ENCODE measurements around the gene PCDHA1. TPM values are rescaled to one million over a fixed set of nuclear protein-coding genes. Genes with fewer than 3 reads are reported as not detected.

The PCDHA1 gene
- under 0.01 TPM in 2 replicates for total RNA-seq

GRCh38 chr5:140785905-140786686 is at the start of gene PCDHA1:
PCDHA1 (plus strand) TSS chr5:140786140.

GRCh38 chr5:140794595-140795258 is 8.8 kb downstream of the PCDHA1 start, which contains the start of gene PCDHA2:
PCDHA2 (plus strand) TSS chr5:140794852.

GRCh38 chr5:140800816-140801493 is 15.0 kb downstream of the PCDHA1 start, which contains the start of gene PCDHA3:
PCDHA3 (plus strand) TSS chr5:140801057.

GRCh38 chr5:140806834-140807775 is 21.2 kb downstream of the PCDHA1 start, which contains the start of gene PCDHA4:
PCDHA4 (plus strand) TSS chr5:140807068.

GRCh38 chr5:140821375-140822280 is 35.7 kb downstream of the PCDHA1 start, which contains the start of gene PCDHA5:
PCDHA5 (plus strand) TSS chr5:140821613.

GRCh38 chr5:140827704-140828361 is 41.9 kb downstream of the PCDHA1 start, which contains the start of gene PCDHA6:
PCDHA6 (plus strand) TSS chr5:140827960; CDS start chr5:140828092, 132 bp downstream.

GRCh38 chr5:140833993-140834392 is 48.1 kb downstream of the PCDHA1 start, which contains the start of gene PCDHA7:
PCDHA7 (plus strand) TSS chr5:140834269; CDS start chr5:140834384, 115 bp downstream.

GRCh38 chr5:140840978-140841962 is 55.3 kb downstream of the PCDHA1 start, which contains the start of gene PCDHA8:
PCDHA8 (plus strand) TSS chr5:140841187; CDS start chr5:140841322, 135 bp downstream.

GRCh38 chr5:140848139-140849102 is 62.5 kb downstream of the PCDHA1 start, which contains the start of gene PCDHA9:
PCDHA9 (plus strand) TSS chr5:140848382; CDS start chr5:140848496, 114 bp downstream.

GRCh38 chr5:140855772-140856674 is 70.1 kb downstream of the PCDHA1 start, which contains the start of gene PCDHA10:
PCDHA10 (plus strand) TSS chr5:140855897; CDS start chr5:140856049, 152 bp downstream.

GRCh38 chr5:140868721-140869554 is 83.0 kb downstream of the PCDHA1 start, which contains the start of gene PCDHA11:
PCDHA11 (plus strand) TSS chr5:140868957; CDS start chr5:140869104, 147 bp downstream.

GRCh38 chr5:140875085-140876065 is 89.4 kb downstream of the PCDHA1 start, which contains the start of gene PCDHA12:
PCDHA12 (plus strand) TSS chr5:140875308; CDS start chr5:140875473, 165 bp downstream.

GRCh38 chr5:140881889-140882590 is 96.1 kb downstream of the PCDHA1 start, which contains the start of gene PCDHA13:
PCDHA13 (plus strand) TSS chr5:140882124; CDS start chr5:140882269, 145 bp downstream.

